HL-60 (cell line): ENCODE data around the gene SUPT3H.

Source experiments
- CTCF ChIP-seq: IDR thresholded peaks from one replicate; pipeline ENCODE4 v1.5.1; 2011; ENCODE audit warnings: low read length, control low read depth, inconsistent platforms; ENCODE audit not compliant: insufficient read depth
- REST ChIP-seq: IDR thresholded peaks from 2 replicates; pipeline ENCODE4 v1.6.1; 2012; ENCODE audit warnings: low read depth; ENCODE audit not compliant: insufficient replicate concordance

GRCh38 chr6:44851176-44851575, 526.6 kb downstream of the SUPT3H start:
- TF ChIP-seq CTCF = no peak
- no peak for TF ChIP-seq REST
